Right renal pelvis (tissue), 4 donors: Measurements from ENCODE around the gene C16orf82. TPM values are rescaled to one million over a fixed set of nuclear protein-coding genes. Genes with fewer than 3 reads are reported as not detected.

ENCODE experiments used
- DNase-seq, 4 donors: peaks; one replicate each; pipeline ENCODE4 v3.0.0-alpha.2; 2013; ENCODE audit warnings: low read depth in 4 of 4, low spot score in 3 of 4, missing footprints in 1 of 4
- polyA plus RNA-seq, 4 donors: library from polyadenylated mRNA; unstranded; fragments of 120-200 nt; gene quantifications; one replicate each; pipeline ENCODE4 v1.2.1, GENCODE V29; 2013; ENCODE audit not compliant: insufficient read length in 4 of 4

The C16orf82 gene
- under 1 TPM in 1 of 4 donors, not detected in 3; 0.03 TPM for polyA plus RNA-seq

- peak in 2 of 4 donors; percentile 30 to 35 for DNase-seq
Observed at GRCh38 chr16:27066668-27067537, at the start of gene C16orf82. C16orf82 (plus strand) TSS chr16:27066927.

GRCh38 chr16:27020031-27020430 is 46.7 kb upstream of the C16orf82 start:
- DNase-seq, result no peak

DNA sequence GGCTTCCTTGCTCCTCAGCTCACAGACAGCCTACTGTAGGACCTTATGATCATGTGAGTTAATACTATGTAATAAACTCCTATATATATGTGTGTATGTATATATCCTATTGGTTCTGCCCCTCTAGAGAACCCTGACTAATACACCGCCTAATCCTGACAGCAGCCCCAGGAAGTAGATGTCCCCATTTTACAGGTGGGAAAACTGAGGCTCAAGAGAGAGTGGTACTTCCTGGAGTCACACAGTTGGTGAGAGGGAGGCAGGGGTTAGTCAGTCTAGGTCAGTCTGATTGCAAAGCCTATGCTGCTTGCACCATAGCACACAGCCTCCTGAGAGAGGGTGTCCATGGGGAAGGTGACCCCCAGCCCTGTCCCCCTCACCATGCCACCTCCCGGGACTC is 42.7 kb upstream of the C16orf82 start:
- DNase-seq, result no peak

GRCh38 chr16:27025581-27025980 is 41.1 kb upstream of the C16orf82 start:
- DNase-seq, result no peak

- no peak for DNase-seq
Observed at GRCh38 chr16:27027971-27028370, 38.8 kb upstream of the C16orf82 start.

- DNase-seq, result no peak
Observed at GRCh38 chr16:27028591-27029110, 38.1 kb upstream of the C16orf82 start.

DNA sequence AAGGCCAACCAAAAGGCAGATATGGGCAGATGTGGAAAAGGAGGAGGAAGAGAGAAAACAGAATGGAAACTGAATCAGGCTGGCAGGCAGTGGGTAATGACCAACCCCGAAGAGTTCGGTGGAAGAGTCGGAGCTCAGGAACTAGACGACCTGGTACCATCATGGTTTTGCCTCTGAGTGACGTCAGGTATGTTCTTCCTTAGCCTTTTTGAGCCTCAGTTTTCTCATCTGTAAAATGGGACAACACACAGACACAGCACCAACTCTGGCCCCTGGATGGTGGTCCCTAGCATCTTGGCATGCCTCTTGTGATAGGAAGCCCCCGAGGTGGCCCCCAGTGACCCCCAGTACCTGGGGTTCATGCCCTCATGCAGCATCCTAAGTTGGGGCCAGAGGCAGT is 37.2 kb upstream of the C16orf82 start:
- DNase-seq, result no peak

GRCh38 chr16:27033281-27033979 is 33.3 kb upstream of the C16orf82 start:
- no peak for DNase-seq

- DNase-seq, result no peak
Observed at GRCh38 chr16:27040732-27041131, 26.0 kb upstream of the C16orf82 start.

GRCh38 chr16:27046958-27047518 is 19.7 kb upstream of the C16orf82 start:
- DNase-seq, result no peak

DNA sequence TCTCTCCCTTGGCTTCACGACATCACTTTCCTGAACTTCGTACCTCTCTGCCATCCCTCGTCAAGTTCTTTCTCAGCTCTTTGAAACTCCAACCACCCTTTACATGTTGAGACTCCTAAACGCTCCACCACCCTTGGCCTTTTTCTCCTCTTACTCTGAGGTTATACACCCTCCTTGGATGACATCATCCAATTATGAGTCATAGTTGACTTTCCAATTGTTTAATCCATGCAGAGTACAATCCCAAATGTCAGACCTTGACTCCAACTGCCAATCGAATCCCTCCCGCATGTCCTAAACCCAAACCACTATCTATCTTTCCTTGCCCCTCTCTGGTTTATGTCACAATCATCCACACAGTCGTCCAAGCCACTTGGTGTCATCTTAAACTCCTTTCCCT is 18.4 kb upstream of the C16orf82 start:
- no peak for DNase-seq

GRCh38 chr16:27049117-27049516 is 17.6 kb upstream of the C16orf82 start:
- DNase-seq, result no peak

- DNase-seq, result no peak
Observed at GRCh38 chr16:27052007-27052406, 14.7 kb upstream of the C16orf82 start.

DNA sequence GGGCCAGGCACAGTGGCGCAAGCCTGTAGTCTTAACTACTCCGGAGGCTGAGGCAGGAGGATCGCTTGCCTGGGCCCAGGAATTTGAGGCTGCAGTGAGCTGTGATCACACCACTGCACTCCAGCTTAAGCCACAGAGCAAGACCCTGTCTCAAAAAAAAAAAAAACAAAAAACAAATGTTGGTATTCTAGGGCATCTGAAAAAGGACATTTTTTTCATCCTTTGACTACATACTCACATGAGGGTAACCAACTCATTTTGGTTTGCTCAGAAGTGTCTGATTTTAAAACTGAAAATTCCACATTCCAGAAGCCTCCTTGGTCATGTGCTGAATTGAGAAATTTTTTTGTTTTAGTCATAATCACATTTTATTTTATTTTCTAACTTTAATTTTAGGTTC is 12.7 kb upstream of the C16orf82 start:
- no peak for DNase-seq

DNA sequence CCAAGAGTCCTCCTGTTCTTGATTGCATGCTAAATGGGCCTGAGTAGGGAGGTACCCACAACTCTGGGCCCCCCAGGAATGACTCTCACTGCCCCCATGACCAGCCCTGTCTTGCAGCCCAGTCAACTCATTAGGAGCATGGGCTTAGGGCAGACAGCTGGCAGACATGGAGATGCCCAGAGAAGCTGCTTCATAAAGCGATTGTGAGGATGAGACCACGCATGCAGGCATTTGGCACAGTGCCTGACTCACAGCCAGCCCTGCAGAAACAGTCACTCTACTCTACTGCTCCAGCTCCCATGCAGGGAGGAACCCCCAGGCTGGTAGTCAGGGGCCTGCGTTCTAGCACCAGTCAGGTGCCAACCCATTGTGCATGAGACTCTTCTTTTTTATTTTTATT is 8.4 kb upstream of the C16orf82 start:
- DNase-seq, result no peak

DNA sequence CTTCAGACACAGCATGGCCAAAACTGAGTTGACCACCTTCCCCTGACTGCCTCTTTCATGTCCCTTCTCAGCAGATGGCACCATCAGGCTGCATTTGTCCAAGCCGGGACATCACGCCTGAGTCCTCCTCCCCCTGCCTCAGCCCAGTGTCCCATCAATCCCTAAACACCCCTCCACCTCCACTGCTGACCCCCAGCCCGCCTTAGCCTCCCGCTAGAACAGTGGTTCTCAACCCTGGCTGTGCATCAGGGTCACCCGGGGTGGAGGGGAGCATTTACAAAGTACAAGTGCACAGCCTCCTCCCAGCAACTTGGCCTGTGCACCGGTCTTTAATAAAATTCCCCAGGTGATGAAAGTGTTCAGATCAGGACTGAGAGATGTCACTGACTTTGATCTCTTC is 4.0 kb downstream of the C16orf82 start:
- no peak for DNase-seq

GRCh38 chr16:27073733-27074132 is 7.0 kb downstream of the C16orf82 start:
- no peak for DNase-seq

GRCh38 chr16:27080895-27081294 is 14.2 kb downstream of the C16orf82 start:
- DNase-seq, result no peak

DNA sequence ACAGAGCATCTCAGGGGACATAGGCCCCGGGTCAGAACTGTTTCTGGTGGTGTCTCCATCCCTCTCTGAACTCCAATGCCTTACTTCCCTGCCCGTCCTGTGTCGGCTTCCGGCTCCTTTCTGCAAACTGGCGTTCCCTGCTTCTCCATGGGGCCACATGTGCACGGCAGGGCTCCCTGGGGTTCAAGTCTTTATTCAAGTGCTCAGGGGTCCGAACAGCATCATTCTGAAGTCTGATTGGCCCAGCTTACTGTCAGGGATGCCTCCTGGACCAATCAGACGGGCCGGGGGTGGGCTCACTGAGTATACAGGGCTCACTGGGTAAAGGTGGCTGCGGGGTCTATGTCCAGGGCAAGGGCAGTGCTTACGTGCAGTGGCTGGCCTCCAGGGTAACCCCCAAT is 17.1 kb downstream of the C16orf82 start:
- DNase-seq, result no peak

DNA sequence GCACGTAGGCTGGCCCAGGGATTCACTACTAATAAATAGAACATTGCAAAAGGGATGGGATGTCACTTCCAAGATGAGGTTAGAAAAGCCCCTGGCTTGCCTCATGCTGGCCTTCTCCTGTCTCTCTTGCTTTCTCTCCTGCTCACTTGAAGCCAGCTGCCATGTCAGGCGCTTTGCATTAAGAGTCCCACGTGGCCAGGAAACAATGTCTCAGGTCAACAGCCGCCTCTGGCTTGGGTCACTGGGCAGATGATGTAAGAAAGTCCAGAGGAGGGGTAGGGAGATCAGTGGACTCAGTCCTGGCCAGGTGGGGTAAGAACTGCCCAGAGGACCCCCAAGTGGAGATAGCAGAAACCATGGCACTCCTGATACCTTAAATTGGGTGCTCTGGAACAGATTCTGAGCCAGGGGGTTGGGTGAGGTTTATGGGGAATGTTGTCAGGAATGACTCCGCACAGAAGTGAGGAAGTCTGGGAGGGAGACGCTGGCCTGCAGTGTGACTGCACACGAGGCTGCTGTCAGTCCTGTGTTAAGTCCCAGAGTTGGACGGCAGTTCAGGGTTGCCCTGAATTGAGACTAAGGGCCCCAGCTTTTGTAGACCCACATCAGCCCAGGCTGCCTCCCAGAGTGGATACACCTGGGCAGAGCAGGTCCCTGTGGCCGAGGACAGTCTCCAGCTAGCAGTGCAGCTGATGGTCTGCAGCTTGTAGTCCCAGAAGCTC is 17.7 kb downstream of the C16orf82 start:
- peak in 3 of 4 donors; percentile 27 to 34 (median 29) for DNase-seq

- no peak for DNase-seq
Observed at GRCh38 chr16:27085182-27085581, 18.5 kb downstream of the C16orf82 start.
